Endothelial cell of umbilical vein (primary cell): ENCODE measurements around the gene OR2L8. TPM values are rescaled to one million over a fixed set of nuclear protein-coding genes. Genes with fewer than 3 reads are reported as not detected.

ENCODE experiments used
- BruUV-seq: library from RNA; stranded (reverse); fragments of 400-500 nt; replicated peaks from 2 replicates; lab custom pipeline; 2021; lab: Mats Ljungman, UMichigan
- CTCF ChIA-PET: fragments of 300-600, 350-600 bp; sonication (Branson Sonifier 250); formaldehyde crosslinking; loops from one replicate; lab custom pipeline; 2021; ENCODE audit warnings: antibody characterized with exemption, inconsistent platforms; lab: Charles Lee
- POLR2A ChIA-PET: fragments of 300-600, 350-600 bp; sonication (Branson Sonifier 250); formaldehyde crosslinking; loops from one replicate; lab custom pipeline; 2021; ENCODE audit warnings: antibody characterized with exemption, inconsistent platforms; lab: Charles Lee
- DNase-seq: peaks from one replicate; pipeline ENCODE4 v3.0.0-alpha.2; 2011; ENCODE audit warnings: low read depth, low spot score
- FAIRE-seq: peaks from 2 replicates; lab custom pipeline; 2011; peaks lifted over from hg19 to GRCh38; lab: Jason Lieb, UNC
- H2AFZ ChIP-seq: 2 replicates; pipeline ENCODE4 v1.6.0; 2012; ENCODE audit warnings: low read depth, low read length, control low read depth, inconsistent platforms
- H3K27ac ChIP-seq: 2 replicates; pipeline ENCODE4 v1.5.1; 2011; ENCODE audit warnings: low read depth, mild to moderate bottlenecking, control low read depth, low read length, moderate library complexity; ENCODE audit not compliant: insufficient read depth
- H3K27me3 ChIP-seq, 2 experiments: 2 replicates each; pipeline versions ENCODE4 v1.6.0 to v1.6.1; 2011; ENCODE audit warnings: low read length in 2 of 2, mixed read lengths in 1 of 2; ENCODE audit not compliant: control insufficient read depth in 2 of 2, insufficient read depth in 2 of 2
- H3K36me3 ChIP-seq, 2 experiments: 2 replicates in 1 of 2; 3 replicates in 1 of 2; pipeline ENCODE4 v1.5.1; 2011; ENCODE audit warnings: low read length in 2 of 2, mild to moderate bottlenecking in 1 of 2, moderate library complexity in 1 of 2; ENCODE audit not compliant: control insufficient read depth in 2 of 2, insufficient read depth in 2 of 2; ENCODE audit errors: extremely low read depth in 1 of 2
- H3K4me1 ChIP-seq: 3 replicates; pipeline ENCODE4 v1.5.1; 2011; ENCODE audit warnings: mild to moderate bottlenecking, low read length; ENCODE audit not compliant: control insufficient read depth, insufficient read depth; ENCODE audit errors: extremely low read depth
- H3K4me2 ChIP-seq: 2 replicates; pipeline ENCODE4 v1.6.1; 2011; ENCODE audit warnings: low read length, control low read depth, mixed read lengths; ENCODE audit not compliant: insufficient read depth
- H3K4me3 ChIP-seq, 3 experiments: fragments of 200-600 bp in 1 of 3; sonication (generic), shearing (Covaris generic) in 1 of 3; replicated peaks in 1 of 3; 2 replicates each; pipeline ENCODE4 v1.5.1; 2011 to 2016; ENCODE audit warnings: control low read depth in 3 of 3, low read length in 3 of 3, mild to moderate bottlenecking in 2 of 3, inconsistent platforms in 1 of 3, low read depth in 1 of 3, moderate library complexity in 1 of 3; ENCODE audit not compliant: insufficient read depth in 1 of 3
- H3K79me2 ChIP-seq: 2 replicates; pipeline ENCODE4 v1.6.0; 2012; ENCODE audit warnings: low read length, inconsistent platforms; ENCODE audit not compliant: control insufficient read depth, insufficient read depth
- H3K9ac ChIP-seq: replicated peaks from 2 replicates; pipeline ENCODE3; 2011; ENCODE audit warnings: low read length, control low read depth; ENCODE audit not compliant: insufficient read depth; ENCODE audit errors: extremely low read depth
- H3K9me1 ChIP-seq: replicated peaks from 3 replicates; pipeline ENCODE4 v1.6.0; 2011; ENCODE audit warnings: mild to moderate bottlenecking, low read length; ENCODE audit not compliant: control insufficient read depth, insufficient read depth; ENCODE audit errors: extremely low read depth
- H3K9me3 ChIP-seq: replicated peaks from 2 replicates; pipeline ENCODE4 v1.5.1; 2012; ENCODE audit warnings: low read length, inconsistent platforms; ENCODE audit not compliant: control insufficient read depth, insufficient read depth
- H4K20me1 ChIP-seq: replicated peaks from 2 replicates; pipeline ENCODE3; 2011; ENCODE audit warnings: mild to moderate bottlenecking, low read length; ENCODE audit not compliant: control insufficient read depth, insufficient read depth; ENCODE audit errors: extremely low read depth
- EZH2 ChIP-seq: IDR thresholded peaks from 2 replicates; pipeline ENCODE4 v1.6.1; 2012; ENCODE audit warnings: borderline replicate concordance, low read depth, mild to moderate bottlenecking, moderate library complexity, low read length, inconsistent platforms; ENCODE audit not compliant: severe bottlenecking
- FOS ChIP-seq: IDR thresholded peaks from 2 replicates; pipeline ENCODE4 v1.6.1; 2011; ENCODE audit warnings: mild to moderate bottlenecking, low read length, moderate library complexity, borderline replicate concordance; ENCODE audit not compliant: insufficient read depth
- GATA2 ChIP-seq: IDR thresholded peaks from 2 replicates; pipeline ENCODE4 v1.7.0; 2011; ENCODE audit warnings: low read depth, mild to moderate bottlenecking, moderate library complexity, mixed read lengths, low read length; ENCODE audit not compliant: insufficient read length, insufficient read depth
- JUN ChIP-seq: IDR thresholded peaks from 2 replicates; pipeline ENCODE4 v1.6.1; 2011; ENCODE audit warnings: borderline replicate concordance, low read depth; ENCODE audit not compliant: insufficient read length, insufficient read depth
- MYC ChIP-seq: IDR thresholded peaks from one replicate; pipeline ENCODE4 v1.6.1; 2011; ENCODE audit warnings: mild to moderate bottlenecking, low read depth, low read length
- POLR2A ChIP-seq: IDR thresholded peaks from 2 replicates; pipeline ENCODE4 v1.6.1; 2012; ENCODE audit warnings: low read depth, mild to moderate bottlenecking, control low read depth, low read length
- POLR2AphosphoS5 ChIP-seq: IDR thresholded peaks from 2 replicates; pipeline ENCODE4 v1.6.1; 2012; ENCODE audit warnings: low read depth, mild to moderate bottlenecking, control low read depth, low read length, moderate library complexity; ENCODE audit not compliant: insufficient read depth
- dilution Hi-C: fragments of 300-500 bp; cut with MboI; formaldehyde crosslinking; loops from one replicate; pipeline ENCODE4 v1.15.0; 2019; ENCODE audit warnings: low sequenced_read_pairs; ENCODE audit not compliant: extremely low pct_ligation_motif_present
- intact Hi-C: fragments of 100-400 bp; cut with micrococcal nuclease; formaldehyde crosslinking; loops from one replicate; pipeline ENCODE4 v1.10.0; 2022
- polyA plus RNA-seq, 4 experiments: library from polyadenylated mRNA; depleted of rRNA in 3 of 4; stranded (reverse) in 3 of 4; unstranded in 1 of 4; fragments of >200 nt; gene quantifications; 2 replicates each; pipeline versions ENCODE4 v1.2.1 to v1.2.3, GENCODE V29; 2011 to 2012; ENCODE audit warnings: missing spikeins in 1 of 4
- total RNA-seq: library from RNA; stranded (reverse); gene quantifications from 2 replicates; pipeline ENCODE4 v1.2.3, GENCODE V29; 2021
- TF ChIP-seq, protein P1 (sequence below), 2 donors: IDR thresholded peaks; 1 replicate in 1 of 2; 2 replicates in 1 of 2; pipeline ENCODE4 v1.5.1; 2011; ENCODE audit warnings: low read length in 2 of 2, mild to moderate bottlenecking in 2 of 2, moderate library complexity in 2 of 2, control low read depth in 1 of 2, inconsistent platforms in 1 of 2, low read depth in 1 of 2; ENCODE audit not compliant: insufficient read depth in 1 of 2; ENCODE audit errors: extremely low read depth in 1 of 2
- TF ChIP-seq, protein P2 (sequence below): IDR thresholded peaks from 2 replicates; pipeline ENCODE4 v1.6.1; 2011; ENCODE audit not compliant: insufficient read depth, insufficient read length

The OR2L8 gene
- total and polyA plus RNA-seq, 2 donors (not counting 3 experiments of a cell fraction or from before 2014, with no cell fraction given) = not detected

DNA sequence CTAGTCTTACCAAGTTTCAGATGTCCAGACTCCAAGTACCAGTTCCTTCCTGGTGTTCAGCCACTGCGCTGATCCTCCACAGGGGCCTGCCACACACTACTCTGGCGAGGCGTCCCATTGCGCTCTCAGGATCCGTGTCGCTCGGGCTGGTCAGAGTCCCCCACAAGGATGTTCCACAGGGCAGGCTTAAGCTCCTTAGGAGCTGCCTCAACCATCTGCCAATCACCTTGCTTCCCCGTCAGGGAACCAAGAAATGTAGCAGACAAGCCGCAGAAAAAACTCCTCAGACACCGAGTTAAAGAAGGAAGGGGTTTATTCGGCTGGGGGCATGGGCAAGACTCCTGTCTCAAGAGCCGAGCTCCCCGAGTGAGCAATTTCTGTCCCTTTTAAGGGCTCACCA is 43.5 kb upstream of the OR2L8 start:
- Histone ChIP-seq H3K4me2 (no peak overlapping the region), H3K4me3 (no peak overlapping the region), H3K9me1 (no peaks in the 10 kb centered on the region), H4K20me1 (no peaks in the 10 kb centered on the region), H3K9me3 (peaks cover 1% of the 10 kb centered on the region), H3K27ac (no peak overlapping the region), H3K27me3 (no peaks in the 10 kb centered on the region), H3K79me2 (no peaks in the 10 kb centered on the region), H2AFZ (no peak overlapping the region), H3K4me1 (no peaks in the 10 kb centered on the region), H3K9ac (no peak overlapping the region), H3K36me3 (no peaks in the 10 kb centered on the region)
- ChIA-PET CTCF (no interaction called here), POLR2A (no interaction called here)
- DNase-seq = no peak
- no peak for TF ChIP-seq JUN
- no peak for TF ChIP-seq EZH2
- TF ChIP-seq FOS = no peak
- TF ChIP-seq, protein P1, sequence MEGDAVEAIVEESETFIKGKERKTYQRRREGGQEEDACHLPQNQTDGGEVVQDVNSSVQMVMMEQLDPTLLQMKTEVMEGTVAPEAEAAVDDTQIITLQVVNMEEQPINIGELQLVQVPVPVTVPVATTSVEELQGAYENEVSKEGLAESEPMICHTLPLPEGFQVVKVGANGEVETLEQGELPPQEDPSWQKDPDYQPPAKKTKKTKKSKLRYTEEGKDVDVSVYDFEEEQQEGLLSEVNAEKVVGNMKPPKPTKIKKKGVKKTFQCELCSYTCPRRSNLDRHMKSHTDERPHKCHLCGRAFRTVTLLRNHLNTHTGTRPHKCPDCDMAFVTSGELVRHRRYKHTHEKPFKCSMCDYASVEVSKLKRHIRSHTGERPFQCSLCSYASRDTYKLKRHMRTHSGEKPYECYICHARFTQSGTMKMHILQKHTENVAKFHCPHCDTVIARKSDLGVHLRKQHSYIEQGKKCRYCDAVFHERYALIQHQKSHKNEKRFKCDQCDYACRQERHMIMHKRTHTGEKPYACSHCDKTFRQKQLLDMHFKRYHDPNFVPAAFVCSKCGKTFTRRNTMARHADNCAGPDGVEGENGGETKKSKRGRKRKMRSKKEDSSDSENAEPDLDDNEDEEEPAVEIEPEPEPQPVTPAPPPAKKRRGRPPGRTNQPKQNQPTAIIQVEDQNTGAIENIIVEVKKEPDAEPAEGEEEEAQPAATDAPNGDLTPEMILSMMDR (IDR thresholded peaks at IDR 0.05; ENCODE audit: extremely low read depth in 1 of 2, insufficient read depth in 1 of 2, low read depth in 1 of 2, low read length in 2 of 2) = no peak
- no peak for TF ChIP-seq POLR2AphosphoS5
- no peak for TF ChIP-seq POLR2A
- TF ChIP-seq, protein P2, sequence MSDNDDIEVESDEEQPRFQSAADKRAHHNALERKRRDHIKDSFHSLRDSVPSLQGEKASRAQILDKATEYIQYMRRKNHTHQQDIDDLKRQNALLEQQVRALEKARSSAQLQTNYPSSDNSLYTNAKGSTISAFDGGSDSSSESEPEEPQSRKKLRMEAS = no peak
- TF ChIP-seq MYC = no peak
- TF ChIP-seq GATA2 = no peak
- no TSS peak for BruUV-seq
- intact Hi-C loops = no loop called here
- dilution Hi-C loops = no loop called here
- no peak for FAIRE-seq
